Gastrocnemius medialis (tissue), 4 donors: ENCODE measurements around the gene ACBD5. TPM values are rescaled to one million over a fixed set of nuclear protein-coding genes. Genes with fewer than 3 reads are reported as not detected.

Experiments
- ATAC-seq, 2 donors: fragments of 150-250 bp; one replicate each; pipeline ENCODE4 v1.9.1; 2016
- DNase-seq, 2 donors: peaks; one replicate each; pipeline ENCODE4 v3.0.0-alpha.2; 2019
- H3K27ac ChIP-seq, 4 donors: fragments of 200-600 bp; sonication (generic); 1 replicate in 1 of 4; 2 replicates in 3 of 4; pipeline ENCODE4 v1.5.1; 2016 to 2018; ENCODE audit warnings: mild to moderate bottlenecking in 2 of 4, moderate library complexity in 1 of 4
- H3K27me3 ChIP-seq, 3 donors: fragments of 200-600 bp; sonication (generic) in 2 of 3; 1 replicate in 1 of 3; 2 replicates in 2 of 3; pipeline versions ENCODE4 v1.5.1 to v1.6.0; 2016 to 2019; ENCODE audit warnings: mild to moderate bottlenecking in 1 of 3, moderate library complexity in 1 of 3
- H3K36me3 ChIP-seq, 2 donors: fragments of 200-600 bp; sonication (generic) in 1 of 2; one replicate each; pipeline ENCODE4 v1.5.1; 2017 to 2018
- H3K4me1 ChIP-seq, 2 donors: fragments of 200-600 bp; sonication (generic) in 1 of 2; one replicate each; pipeline ENCODE4 v1.5.1; 2016 to 2017; ENCODE audit warnings: mild to moderate bottlenecking in 2 of 2
- H3K4me3 ChIP-seq, 4 donors: fragments of 200-600 bp; sonication (generic) in 3 of 4; 1 replicate in 1 of 4; 2 replicates in 3 of 4; pipeline ENCODE4 v1.5.1; 2016 to 2019; ENCODE audit warnings: mild to moderate bottlenecking in 2 of 4
- H3K9me3 ChIP-seq, 3 donors: fragments of 200-600 bp; sonication (generic) in 2 of 3; 1 replicate in 1 of 3; 2 replicates in 2 of 3; pipeline ENCODE4 v1.5.1; 2016 to 2019
- CTCF ChIP-seq, 5 experiments: fragments of 450-650 bp in 3 of 5; fragments of 200-600 bp in 2 of 5; sonication (generic) in 2 of 5; IDR thresholded peaks in 4 of 5; conservative IDR thresholded peaks in 1 of 5; 1 replicate in 4 of 5; 2 replicates in 1 of 5; pipeline ENCODE4 v1.5.1; 2016 to 2019; ENCODE audit warnings: antibody characterized with exemption in 5 of 5, mild to moderate bottlenecking in 3 of 5, moderate library complexity in 3 of 5
- POLR2A ChIP-seq, 2 donors: fragments of 450-650 bp; IDR thresholded peaks; one replicate each; pipeline ENCODE4 v1.6.1; 2017; ENCODE audit warnings: antibody characterized with exemption in 2 of 2, mild to moderate bottlenecking in 2 of 2, moderate library complexity in 2 of 2
- in situ Hi-C, 4 donors: fragments of 200-750 bp; cut with MboI; loops; one replicate each; pipeline versions ENCODE4 v1.15.0 to v1.8.0; 2017; ENCODE audit warnings: low sequenced_read_pairs in 4 of 4
- intact Hi-C: fragments of 100-400 bp; cut with DNase I; formaldehyde crosslinking; loops from one replicate; pipeline ENCODE4 v1.15.1; 2023; ENCODE audit warnings: low total_unique reads
- total RNA-seq, 4 donors: library from RNA; depleted of rRNA; stranded (reverse); fragments of >200 nt; gene quantifications; one replicate each; pipeline versions ENCODE4 v1.1.0 to v1.2.3, GENCODE V29; 2016

Gene ACBD5
- total RNA-seq, 4 donors from 2014 or later, result 24.0 to 37.4 (median 34.3) TPM

GRCh38 chr10:27147701-27148100 is 92.9 kb downstream of the ACBD5 start:
- DNase-seq (no peak), ATAC-seq (no peak)
- peaks cover 6 to 7% of the 10 kb centered on the region in 2 donors for H3K4me1 ChIP-seq
- TF ChIP-seq POLR2A (IDR thresholded peaks at IDR 0.05), result no peak
- no peak for TF ChIP-seq CTCF (IDR thresholded peaks at IDR 0.05 in 4 of 5, conservative IDR thresholded peaks at IDR 0.05 in 1 of 5)
- H3K27ac ChIP-seq, result no peak overlapping the region
- H3K4me3 ChIP-seq, result no peak overlapping the region
- H3K36me3 ChIP-seq, result peaks cover 0 to 58% of the 10 kb centered on the region in 2 donors
- no peaks in the 10 kb centered on the region for H3K9me3 ChIP-seq
- H3K27me3 ChIP-seq, result no peaks in the 10 kb centered on the region
- intact Hi-C loops, result no loop called here
- in situ Hi-C loops, result no loop called here

GRCh38 chr10:27145937-27146336 is 94.7 kb downstream of the ACBD5 start:
- no peak overlapping the region for H3K27ac ChIP-seq
- TF ChIP-seq POLR2A (IDR thresholded peaks at IDR 0.05) (no peak), CTCF (IDR thresholded peaks at IDR 0.05 in 4 of 5, conservative IDR thresholded peaks at IDR 0.05 in 1 of 5) (no peak)
- H3K27me3 ChIP-seq, result no peaks in the 10 kb centered on the region
- ATAC-seq (no peak), DNase-seq (no peak)
- intact Hi-C loops (no loop called here), in situ Hi-C loops (no loop called here)
- no peaks in the 10 kb centered on the region for H3K4me1 ChIP-seq
- H3K36me3 ChIP-seq, result peaks cover 0 to 66% of the 10 kb centered on the region in 2 donors
- H3K9me3 ChIP-seq, result no peaks in the 10 kb centered on the region
- H3K4me3 ChIP-seq, result no peak overlapping the region

Other genes with a start within 250 kb of the ACBD5 start
- 10 to 100 TPM in 2 of 4 donors, 1 to 10 TPM in 2; 3.6 to 14.7 (median 8.4) TPM for gene ANKRD26, start 140.3 kb downstream of the ACBD5 start, total RNA-seq
- 100 to 1,000 TPM in 1 of 4 donors, 10 to 100 TPM in 3; 79.2 to 100 (median 88.7) TPM for gene YME1L1, start 86.4 kb downstream of the ACBD5 start, total RNA-seq
- gene MASTL, start 85.4 kb downstream of the ACBD5 start, total RNA-seq, result 1 to 10 TPM; 2.0 to 3.6 (median 2.9) TPM